ENCODE results near the gene TP73.

GRCh38 chr1:3740042-3740441 lies 87.7 kb downstream of the TP73 start:
- TF ChIP-seq POLR2AphosphoS5 (IDR thresholded peaks at IDR 0.05; ENCODE audit: low read depth, low read length), result no peak
- TF ChIP-seq, protein P1, sequence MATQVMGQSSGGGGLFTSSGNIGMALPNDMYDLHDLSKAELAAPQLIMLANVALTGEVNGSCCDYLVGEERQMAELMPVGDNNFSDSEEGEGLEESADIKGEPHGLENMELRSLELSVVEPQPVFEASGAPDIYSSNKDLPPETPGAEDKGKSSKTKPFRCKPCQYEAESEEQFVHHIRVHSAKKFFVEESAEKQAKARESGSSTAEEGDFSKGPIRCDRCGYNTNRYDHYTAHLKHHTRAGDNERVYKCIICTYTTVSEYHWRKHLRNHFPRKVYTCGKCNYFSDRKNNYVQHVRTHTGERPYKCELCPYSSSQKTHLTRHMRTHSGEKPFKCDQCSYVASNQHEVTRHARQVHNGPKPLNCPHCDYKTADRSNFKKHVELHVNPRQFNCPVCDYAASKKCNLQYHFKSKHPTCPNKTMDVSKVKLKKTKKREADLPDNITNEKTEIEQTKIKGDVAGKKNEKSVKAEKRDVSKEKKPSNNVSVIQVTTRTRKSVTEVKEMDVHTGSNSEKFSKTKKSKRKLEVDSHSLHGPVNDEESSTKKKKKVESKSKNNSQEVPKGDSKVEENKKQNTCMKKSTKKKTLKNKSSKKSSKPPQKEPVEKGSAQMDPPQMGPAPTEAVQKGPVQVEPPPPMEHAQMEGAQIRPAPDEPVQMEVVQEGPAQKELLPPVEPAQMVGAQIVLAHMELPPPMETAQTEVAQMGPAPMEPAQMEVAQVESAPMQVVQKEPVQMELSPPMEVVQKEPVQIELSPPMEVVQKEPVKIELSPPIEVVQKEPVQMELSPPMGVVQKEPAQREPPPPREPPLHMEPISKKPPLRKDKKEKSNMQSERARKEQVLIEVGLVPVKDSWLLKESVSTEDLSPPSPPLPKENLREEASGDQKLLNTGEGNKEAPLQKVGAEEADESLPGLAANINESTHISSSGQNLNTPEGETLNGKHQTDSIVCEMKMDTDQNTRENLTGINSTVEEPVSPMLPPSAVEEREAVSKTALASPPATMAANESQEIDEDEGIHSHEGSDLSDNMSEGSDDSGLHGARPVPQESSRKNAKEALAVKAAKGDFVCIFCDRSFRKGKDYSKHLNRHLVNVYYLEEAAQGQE (IDR thresholded peaks at IDR 0.05; ENCODE audit: insufficient read depth in 1 of 2, low read depth in 2 of 2, low read length in 2 of 2), result no peak
